Measurements from ENCODE around the gene OR2W1. TPM values are rescaled to one million over a fixed set of nuclear protein-coding genes. Genes with fewer than 3 reads are reported as not detected.

Gene OR2W1, protein sequence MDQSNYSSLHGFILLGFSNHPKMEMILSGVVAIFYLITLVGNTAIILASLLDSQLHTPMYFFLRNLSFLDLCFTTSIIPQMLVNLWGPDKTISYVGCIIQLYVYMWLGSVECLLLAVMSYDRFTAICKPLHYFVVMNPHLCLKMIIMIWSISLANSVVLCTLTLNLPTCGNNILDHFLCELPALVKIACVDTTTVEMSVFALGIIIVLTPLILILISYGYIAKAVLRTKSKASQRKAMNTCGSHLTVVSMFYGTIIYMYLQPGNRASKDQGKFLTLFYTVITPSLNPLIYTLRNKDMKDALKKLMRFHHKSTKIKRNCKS
- total RNA-seq = not detected

DNA sequence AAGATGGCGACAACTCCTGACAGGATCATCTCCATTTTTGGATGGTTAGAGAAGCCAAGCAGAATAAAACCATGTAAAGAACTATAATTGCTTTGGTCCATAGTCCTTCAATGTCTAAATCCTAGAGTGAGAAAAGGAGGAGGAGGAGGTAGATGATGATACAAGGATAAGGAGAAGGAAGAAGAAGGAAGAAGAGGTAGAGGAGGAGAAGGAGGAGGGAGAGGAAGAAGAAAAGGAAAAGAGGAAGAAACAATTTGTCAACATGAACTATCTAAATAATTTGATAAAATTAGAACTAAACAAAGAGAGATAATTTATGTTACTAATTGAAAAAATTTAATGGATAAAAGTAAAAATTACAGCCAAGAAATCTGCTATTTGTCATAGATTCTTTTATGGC lies at the start of gene OR2W1:
Gene OR2W1, minus strand, starts transcription at position 101 of the 400 bp plus-strand sequence. Its CDS starts 0 bp downstream, at position 101.
- TF ChIP-seq, protein P1, sequence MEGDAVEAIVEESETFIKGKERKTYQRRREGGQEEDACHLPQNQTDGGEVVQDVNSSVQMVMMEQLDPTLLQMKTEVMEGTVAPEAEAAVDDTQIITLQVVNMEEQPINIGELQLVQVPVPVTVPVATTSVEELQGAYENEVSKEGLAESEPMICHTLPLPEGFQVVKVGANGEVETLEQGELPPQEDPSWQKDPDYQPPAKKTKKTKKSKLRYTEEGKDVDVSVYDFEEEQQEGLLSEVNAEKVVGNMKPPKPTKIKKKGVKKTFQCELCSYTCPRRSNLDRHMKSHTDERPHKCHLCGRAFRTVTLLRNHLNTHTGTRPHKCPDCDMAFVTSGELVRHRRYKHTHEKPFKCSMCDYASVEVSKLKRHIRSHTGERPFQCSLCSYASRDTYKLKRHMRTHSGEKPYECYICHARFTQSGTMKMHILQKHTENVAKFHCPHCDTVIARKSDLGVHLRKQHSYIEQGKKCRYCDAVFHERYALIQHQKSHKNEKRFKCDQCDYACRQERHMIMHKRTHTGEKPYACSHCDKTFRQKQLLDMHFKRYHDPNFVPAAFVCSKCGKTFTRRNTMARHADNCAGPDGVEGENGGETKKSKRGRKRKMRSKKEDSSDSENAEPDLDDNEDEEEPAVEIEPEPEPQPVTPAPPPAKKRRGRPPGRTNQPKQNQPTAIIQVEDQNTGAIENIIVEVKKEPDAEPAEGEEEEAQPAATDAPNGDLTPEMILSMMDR (IDR thresholded peaks at IDR 0.05; ENCODE audit: low read depth) = no peak

DNA sequence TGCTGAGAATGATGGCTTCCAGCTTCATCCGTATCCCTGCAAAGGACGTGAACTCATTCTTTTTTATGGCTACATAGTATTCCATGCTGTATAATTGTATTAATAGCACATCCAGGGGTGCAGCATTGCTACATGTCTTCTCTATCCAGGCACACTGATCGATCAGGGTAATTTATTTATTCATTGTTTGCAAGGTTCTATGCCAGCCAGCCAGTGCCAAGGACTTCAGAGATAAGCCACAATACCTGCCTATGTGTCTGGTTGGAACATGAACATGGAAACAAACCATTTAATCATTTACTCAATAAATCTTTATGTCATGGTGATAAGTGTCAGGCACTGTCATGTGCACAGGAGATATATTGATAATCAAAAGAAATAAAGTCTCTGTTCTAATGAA lies 48.0 kb upstream of the OR2W1 start:
- TF ChIP-seq, protein P1 (IDR thresholded peaks at IDR 0.05; ENCODE audit: low read depth) = no peak

DNA sequence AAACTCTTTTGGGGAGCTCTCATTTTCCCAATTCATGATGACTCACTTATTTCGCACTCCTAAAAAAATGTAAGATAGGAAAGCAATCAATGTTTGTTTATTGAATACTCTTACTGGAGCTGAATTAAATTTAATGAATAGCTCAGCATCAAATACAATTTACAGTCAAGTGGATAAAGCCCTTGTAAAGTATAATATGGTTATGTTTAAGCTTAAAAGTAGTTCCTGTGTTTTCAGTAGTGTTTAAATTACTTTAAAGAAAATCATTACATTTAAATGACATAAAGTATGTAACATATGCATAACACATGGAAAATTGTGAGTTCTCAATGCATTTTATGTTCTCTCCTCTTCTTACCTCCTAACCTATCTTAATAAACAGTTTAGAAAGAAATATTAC lies 42.2 kb upstream of the OR2W1 start, which contains the start of gene OR2B3:
Gene OR2B3, minus strand, starts transcription at position 101 of the 400 bp plus-strand sequence. Its CDS starts 65 bp downstream, at position 36.
- TF ChIP-seq, protein P1 (IDR thresholded peaks at IDR 0.05; ENCODE audit: low read depth) = no peak

DNA sequence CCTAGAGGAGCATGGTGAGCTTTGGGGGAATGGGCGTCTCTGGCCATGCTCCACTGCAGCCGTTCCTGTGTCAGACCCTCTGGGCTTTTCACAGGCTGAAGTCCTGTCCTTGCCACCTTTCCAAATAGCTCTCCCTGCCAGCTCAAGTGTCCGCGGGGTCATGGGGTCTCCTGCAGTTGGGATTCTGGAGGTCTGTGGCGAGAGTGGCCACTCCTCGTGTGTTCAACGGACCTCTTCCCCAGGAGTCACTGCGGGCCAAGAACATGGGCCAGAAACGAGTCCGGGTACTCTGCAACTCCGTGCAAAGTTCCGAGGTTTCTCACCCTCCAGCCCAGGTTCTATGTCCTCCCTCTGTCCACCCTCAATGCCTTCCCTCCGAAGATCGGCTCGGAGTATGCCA lies 37.5 kb upstream of the OR2W1 start:
- TF ChIP-seq, protein P1 (IDR thresholded peaks at IDR 0.05; ENCODE audit: low read depth) = no peak

DNA sequence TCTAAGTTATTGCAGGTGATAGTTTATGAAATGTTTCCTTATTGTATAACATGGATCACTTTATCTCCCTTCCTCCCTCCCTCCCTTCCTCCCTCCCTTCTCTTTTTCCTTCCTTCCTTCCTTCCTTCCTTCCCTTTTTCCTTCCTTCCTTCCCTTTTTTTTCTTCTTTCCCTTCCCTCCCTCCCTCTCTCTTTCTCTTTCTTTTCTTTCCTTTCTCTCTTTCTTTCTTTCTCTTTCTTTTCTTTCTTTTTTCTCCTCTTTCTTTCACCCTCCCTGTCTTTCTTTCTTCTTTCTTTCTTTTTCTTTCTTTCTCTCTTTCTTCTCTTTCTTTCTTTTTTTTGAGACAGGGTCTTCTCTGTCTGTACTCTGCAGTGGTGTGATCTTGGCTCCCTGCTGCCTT lies 36.3 kb upstream of the OR2W1 start:
- TF ChIP-seq, protein P1 (IDR thresholded peaks at IDR 0.05; ENCODE audit: low read depth) = no peak

DNA sequence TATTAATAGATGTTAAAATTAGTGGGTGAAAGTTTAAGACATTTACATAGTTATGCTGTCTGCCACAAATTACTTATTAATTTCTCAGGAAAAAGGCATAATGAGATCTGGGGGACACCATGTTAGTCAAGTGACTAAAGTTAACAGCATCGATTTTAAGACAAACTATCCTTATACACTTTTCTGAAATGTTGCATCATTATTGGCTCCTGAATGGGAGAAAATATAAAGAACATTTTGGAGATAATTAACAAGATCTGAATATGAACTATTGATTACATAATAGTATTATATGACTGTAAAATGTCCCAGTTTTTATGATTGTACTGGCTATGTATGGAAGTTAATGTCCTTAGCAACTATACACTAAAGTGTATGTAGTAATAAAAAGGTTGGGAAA lies 34.2 kb upstream of the OR2W1 start:
- TF ChIP-seq, protein P1 (IDR thresholded peaks at IDR 0.05; ENCODE audit: low read depth) = no peak

DNA sequence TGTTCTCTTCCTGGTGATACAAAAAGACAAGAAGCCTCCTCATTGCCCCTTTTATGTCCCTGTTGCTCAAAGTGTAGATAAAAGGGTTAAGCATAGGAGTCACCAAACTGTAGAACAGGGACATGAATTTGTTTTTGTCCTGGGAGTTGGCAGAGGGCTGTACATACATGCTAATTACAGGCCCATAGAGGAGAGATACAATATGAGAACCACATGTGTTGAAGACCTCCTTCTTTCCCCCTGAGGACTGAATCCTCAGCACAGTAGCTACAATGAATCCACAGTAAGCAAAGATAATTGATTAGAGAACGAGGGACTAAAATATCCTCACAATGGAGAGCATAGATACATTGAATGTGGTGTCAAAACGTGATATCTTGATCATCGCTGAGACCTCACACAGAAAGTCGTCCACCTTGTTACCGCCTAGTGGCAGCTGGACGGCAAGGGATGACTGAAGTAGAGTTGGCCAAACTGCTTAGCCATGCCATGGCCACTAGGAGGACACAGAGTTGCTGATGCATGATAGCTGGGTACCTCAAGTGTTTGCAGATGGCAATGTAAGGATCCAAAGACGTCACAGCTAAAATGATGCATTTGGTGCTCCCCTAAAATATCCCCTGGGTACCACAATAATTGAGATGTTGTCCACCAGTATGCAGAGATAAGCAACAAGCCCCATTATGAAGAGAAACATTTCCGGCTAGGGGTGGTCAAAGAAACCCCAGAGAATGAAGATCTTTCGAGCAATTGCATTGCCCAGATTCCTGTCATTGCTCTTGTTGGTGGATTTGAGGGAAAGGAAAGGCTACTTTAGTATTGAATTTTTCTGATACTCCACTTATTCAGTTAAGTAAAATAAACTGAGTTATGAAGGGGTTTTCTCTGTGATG lies 27.1 kb upstream of the OR2W1 start:
- TF ChIP-seq, protein P1 (IDR thresholded peaks at IDR 0.05; ENCODE audit: low read depth) = no peak

Measured in subcutaneous adipose tissue (tissue), 4 donors.